OCI-LY3 (cell line): ENCODE data around the gene CACNA1B.

Experiments
- H2AFZ ChIP-seq: fragments of 200-600, 300-600 bp; shearing (Covaris generic); 2 replicates; pipeline ENCODE4 v1.6.0; 2014; ENCODE audit warnings: antibody characterized with exemption, low read depth, low read length
- H3K27ac ChIP-seq: fragments of 200-600, 300-600 bp; sonication (generic); 2 replicates; pipeline ENCODE4 v1.5.1; 2014; ENCODE audit warnings: mild to moderate bottlenecking, low read length, moderate library complexity, mixed read lengths
- H3K27me3 ChIP-seq: fragments of 200-600, 300-600 bp; sonication (generic); 2 replicates; pipeline ENCODE4 v1.6.1; 2014; ENCODE audit warnings: low read depth, low read length, mixed read lengths
- H3K36me3 ChIP-seq: fragments of 200-600, 300-600 bp; sonication (generic); replicated peaks from 2 replicates; pipeline ENCODE3; 2014; ENCODE audit warnings: low read depth, low read length, mixed read lengths
- H3K4me1 ChIP-seq: fragments of 300-600, 200-600 bp; sonication (generic); 2 replicates; pipeline ENCODE4 v1.6.1; 2014; ENCODE audit warnings: low read length, mixed read lengths
- H3K4me2 ChIP-seq: fragments of 200-600, 300-600 bp; sonication (generic); 2 replicates; pipeline ENCODE4 v1.6.1; 2014; ENCODE audit warnings: low read length, mixed read lengths
- H3K4me3 ChIP-seq: fragments of 300-600, 200-600 bp; sonication (generic); 2 replicates; pipeline ENCODE4 v1.5.1; 2014; ENCODE audit warnings: antibody characterized with exemption, mild to moderate bottlenecking, low read length, moderate library complexity
- H3K79me2 ChIP-seq: fragments of 300-600, 200-600 bp; shearing (Covaris generic); 2 replicates; pipeline ENCODE4 v1.6.1; 2014; ENCODE audit warnings: mild to moderate bottlenecking, low read length, mixed read lengths
- H3K9ac ChIP-seq: fragments of 300-600, 200-600 bp; shearing (Covaris generic); 2 replicates; pipeline ENCODE4 v1.6.0; 2014; ENCODE audit warnings: mild to moderate bottlenecking, low read length, moderate library complexity
- H3K9me3 ChIP-seq: fragments of 200-600, 300-600 bp; shearing (Covaris generic); 2 replicates; pipeline ENCODE4 v1.6.1; 2014; ENCODE audit warnings: low read length, mixed read lengths; ENCODE audit not compliant: insufficient read depth
- H4K20me1 ChIP-seq: fragments of 200-600, 300-600 bp; sonication (generic); 2 replicates; pipeline ENCODE4 v1.6.1; 2016; ENCODE audit warnings: low read length, mixed read lengths; ENCODE audit not compliant: insufficient read depth
- CTCF ChIP-seq: fragments of 200-600, 300-600 bp; sonication (generic); IDR thresholded peaks from 2 replicates; pipeline ENCODE4 v1.5.1; 2014; ENCODE audit warnings: antibody characterized with exemption, low read length, low read depth
- EZH2phosphoT487 ChIP-seq: fragments of 200-600 bp; shearing (Covaris generic); IDR thresholded peaks from 2 replicates; pipeline ENCODE4 v1.6.1; 2018; ENCODE audit warnings: antibody characterized with exemption, mixed run types, low read depth

CACNA1B gene

GRCh38 chr9:138042146-138042545 is 164.6 kb downstream of the CACNA1B start:
- no peak overlapping the region for H3K9ac ChIP-seq
- H3K27ac ChIP-seq, result no peak overlapping the region
- no peak overlapping the region for H3K4me3 ChIP-seq
- H2AFZ ChIP-seq, result no peak overlapping the region
- H3K4me1 ChIP-seq, result no peaks in the 10 kb centered on the region
- peaks cover 48% of the 10 kb centered on the region for H3K36me3 ChIP-seq
- H3K79me2 ChIP-seq, result peaks cover 57% of the 10 kb centered on the region
- TF ChIP-seq CTCF (no peak), EZH2phosphoT487 (no peak)
- H3K27me3 ChIP-seq, result no peaks in the 10 kb centered on the region
- H4K20me1 ChIP-seq, result peaks cover 82% of the 10 kb centered on the region
- no peak overlapping the region for H3K4me2 ChIP-seq
- H3K9me3 ChIP-seq, result no peaks in the 10 kb centered on the region

- peaks cover 52% of the 10 kb centered on the region for H3K79me2 ChIP-seq
- no peak overlapping the region for H3K27ac ChIP-seq
- H3K4me3 ChIP-seq, result no peak overlapping the region
- H3K36me3 ChIP-seq, result peaks cover 52% of the 10 kb centered on the region
- no peaks in the 10 kb centered on the region for H3K9me3 ChIP-seq
- TF ChIP-seq CTCF (no peak), EZH2phosphoT487 (no peak)
- H4K20me1 ChIP-seq, result peaks cover 82% of the 10 kb centered on the region
- H3K4me2 ChIP-seq, result no peak overlapping the region
- H3K27me3 ChIP-seq, result no peaks in the 10 kb centered on the region
- no peaks in the 10 kb centered on the region for H3K4me1 ChIP-seq
- no peak overlapping the region for H3K9ac ChIP-seq
- H2AFZ ChIP-seq, result no peak overlapping the region
These were observed 165.1 kb downstream of the CACNA1B start for GRCh38 chr9:138042640-138043039.

- H3K36me3 ChIP-seq, result peaks cover 54% of the 10 kb centered on the region
- H3K4me1 ChIP-seq, result no peaks in the 10 kb centered on the region
- H3K9ac ChIP-seq, result no peak overlapping the region
- no peaks in the 10 kb centered on the region for H3K9me3 ChIP-seq
- H2AFZ ChIP-seq, result no peak overlapping the region
- TF ChIP-seq EZH2phosphoT487 (no peak), CTCF (no peak)
- H3K27me3 ChIP-seq, result no peaks in the 10 kb centered on the region
- peaks cover 48% of the 10 kb centered on the region for H3K79me2 ChIP-seq
- no peak overlapping the region for H3K4me3 ChIP-seq
- H4K20me1 ChIP-seq, result peaks cover 81% of the 10 kb centered on the region
- H3K4me2 ChIP-seq, result no peak overlapping the region
- H3K27ac ChIP-seq, result no peak overlapping the region
These were observed 165.5 kb downstream of the CACNA1B start for GRCh38 chr9:138043061-138043410.

- Histone ChIP-seq H3K4me1 (no peaks in the 10 kb centered on the region), H3K4me3 (no peak overlapping the region), H4K20me1 (peaks cover 80% of the 10 kb centered on the region), H3K4me2 (no peak overlapping the region), H2AFZ (no peak overlapping the region), H3K27me3 (no peaks in the 10 kb centered on the region), H3K9me3 (no peaks in the 10 kb centered on the region), H3K27ac (no peak overlapping the region), H3K9ac (no peak overlapping the region), H3K79me2 (peaks cover 41% of the 10 kb centered on the region), H3K36me3 (peaks cover 53% of the 10 kb centered on the region)
- TF ChIP-seq EZH2phosphoT487 (no peak), CTCF (no peak)
These were observed 166.1 kb downstream of the CACNA1B start for GRCh38 chr9:138043411-138044345.
